ENCODE results near the gene EIF2AK3. TPM values are rescaled to one million over a fixed set of nuclear protein-coding genes. Genes with fewer than 3 reads are reported as not detected.

Gene EIF2AK3
- total and polyA plus RNA-seq, 2 of the 13 experiments (the other 11 are each of a cell fraction or from before 2014, with no cell fraction given), result 10.3 to 30.6 TPM

GRCh38 chr2:88560619-88561307 lies 66.5 kb downstream of the EIF2AK3 start:
- Histone ChIP-seq H3K27ac (ENCODE audit: extremely low read length, insufficient read depth, low read length) (no peak overlapping the region), H3K9ac (ENCODE audit: insufficient read depth, low read depth, low read length) (no peak overlapping the region), H3K4me1 (ENCODE audit: insufficient read depth, low read length) (no peaks in the 10 kb centered on the region), H3K36me3 (replicated peaks in 1 of 2; ENCODE audit: control insufficient read depth in 1 of 2, insufficient read depth in 2 of 2, low read length in 2 of 2) (peaks cover 13 to 71% of the 10 kb centered on the region in 2 experiments), H3K79me2 (ENCODE audit: insufficient read depth, low read length) (no peaks in the 10 kb centered on the region), H4K20me1 (ENCODE audit: insufficient read depth, low read length) (no peaks in the 10 kb centered on the region), H2AFZ (ENCODE audit: low read length) (no peak overlapping the region), H3K4me3 (replicated peaks in 1 of 3; ENCODE audit: insufficient read depth in 1 of 3, low read depth in 2 of 3, low read length in 3 of 3) (no peak overlapping the region), H3K4me2 (ENCODE audit: low read depth, low read length) (no peak overlapping the region), H3K27me3 (ENCODE audit: control insufficient read depth in 1 of 2, insufficient read depth in 2 of 2, low read length in 2 of 2) (no peaks in the 10 kb centered on the region), H3K9me3 (ENCODE audit: low read length) (no peaks in the 10 kb centered on the region)
- no peak for FAIRE-seq
- POLR2A ChIA-PET, result no interaction called here
- CTCF ChIA-PET (ENCODE audit: low intra/inter-chr PET ratio, low total read pairs), result no interaction called here
- no TSS peak for BruUV-seq (replicated peaks)
- in situ Hi-C loops (cut with HindIII; ENCODE audit: extremely low pct_ligation_motif_present, low pct_unique_long_range_greater_than_20kb), result no loop called here
- no peak for DNase-seq (ENCODE audit: low spot score)
- intact Hi-C loops (cut with micrococcal nuclease; ENCODE audit: unreplicated experiment), result no loop called here
- ATAC-seq, result no peak
- TF ChIP-seq ZNF670 (CRISPR knock-in tag; IDR thresholded peaks at IDR 0.05; ENCODE audit: borderline replicate concordance) (no peak), ZNF121 (CRISPR knock-in tag; IDR thresholded peaks at IDR 0.05) (peak; percentile 71)
- WGBS (ENCODE audit: low lambda C conversion rate), result 98% methylated on average over 3 of the region's 3 CpGs

DNA sequence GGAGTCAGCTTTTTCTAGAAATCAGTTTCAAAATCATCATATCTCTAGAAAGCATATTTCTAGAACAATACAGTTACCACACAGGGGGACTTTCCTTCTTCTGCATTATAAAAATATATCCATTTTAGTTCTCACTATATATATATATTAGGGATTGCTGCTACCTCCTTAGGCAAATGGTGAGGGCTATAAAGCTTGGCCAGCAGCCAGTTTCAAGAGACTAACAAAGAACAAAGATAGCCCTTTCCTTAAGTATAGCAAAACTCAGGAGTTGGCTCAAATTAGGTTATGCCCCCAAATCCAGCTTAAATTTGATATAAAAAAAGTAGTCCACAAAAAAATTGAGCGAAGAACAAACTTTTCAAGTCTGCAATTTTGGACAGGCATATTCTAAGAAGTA lies 70.0 kb downstream of the EIF2AK3 start:
- H3K9ac ChIP-seq (ENCODE audit: insufficient read depth, low read depth, low read length), result no peak overlapping the region
- no peak overlapping the region for H3K4me2 ChIP-seq (ENCODE audit: low read depth, low read length)
- peaks cover 11 to 52% of the 10 kb centered on the region in 2 experiments for H3K36me3 ChIP-seq (replicated peaks in 1 of 2; ENCODE audit: control insufficient read depth in 1 of 2, insufficient read depth in 2 of 2, low read length in 2 of 2)
- no peak for FAIRE-seq
- no peaks in the 10 kb centered on the region for H3K79me2 ChIP-seq (ENCODE audit: insufficient read depth, low read length)
- 97% methylated on average over 1 of the region's 1 CpG for WGBS (ENCODE audit: low lambda C conversion rate)
- ATAC-seq, result no peak
- no peak overlapping the region for H3K27ac ChIP-seq (ENCODE audit: extremely low read length, insufficient read depth, low read length)
- H4K20me1 ChIP-seq (ENCODE audit: insufficient read depth, low read length), result no peaks in the 10 kb centered on the region
- no peak overlapping the region for H2AFZ ChIP-seq (ENCODE audit: low read length)
- BruUV-seq (replicated peaks), result TSS peak; percentile 7
- ChIA-PET POLR2A (no interaction called here), CTCF (ENCODE audit: low intra/inter-chr PET ratio, low total read pairs) (no interaction called here)
- no peak for DNase-seq (ENCODE audit: low spot score)
- no peaks in the 10 kb centered on the region for H3K4me1 ChIP-seq (ENCODE audit: insufficient read depth, low read length)
- in situ Hi-C loops (cut with HindIII; ENCODE audit: extremely low pct_ligation_motif_present, low pct_unique_long_range_greater_than_20kb), result no loop called here
- H3K4me3 ChIP-seq (replicated peaks in 1 of 3; ENCODE audit: insufficient read depth in 1 of 3, low read depth in 2 of 3, low read length in 3 of 3), result no peak overlapping the region
- no peaks in the 10 kb centered on the region for H3K27me3 ChIP-seq (ENCODE audit: control insufficient read depth in 1 of 2, insufficient read depth in 2 of 2, low read length in 2 of 2)
- no peaks in the 10 kb centered on the region for H3K9me3 ChIP-seq (ENCODE audit: low read length)
- intact Hi-C loops (cut with micrococcal nuclease; ENCODE audit: unreplicated experiment), result no loop called here
- TF ChIP-seq, protein P1, sequence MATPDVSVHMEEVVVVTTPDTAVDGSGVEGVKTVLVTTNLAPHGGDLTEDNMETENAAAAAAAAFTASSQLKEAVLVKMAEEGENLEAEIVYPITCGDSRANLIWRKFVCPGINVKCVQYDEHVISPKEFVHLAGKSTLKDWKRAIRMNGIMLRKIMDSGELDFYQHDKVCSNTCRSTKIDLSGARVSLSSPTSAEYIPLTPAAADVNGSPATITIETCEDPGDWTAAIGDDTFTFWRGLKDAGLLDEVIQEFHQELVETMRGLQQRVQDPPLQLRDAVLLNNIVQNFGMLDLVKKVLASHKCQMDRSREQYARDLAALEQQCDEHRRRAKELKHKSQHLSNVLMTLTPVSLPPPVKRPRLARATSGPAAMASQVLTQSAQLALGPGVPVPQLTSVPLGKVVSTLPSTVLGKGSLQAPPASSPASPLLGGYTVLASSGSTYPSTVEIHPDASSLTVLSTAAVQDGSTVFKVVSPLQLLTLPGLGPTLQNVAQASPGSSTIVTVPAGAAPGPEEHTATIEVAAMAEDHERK (CRISPR knock-in tag; IDR thresholded peaks at IDR 0.05; ENCODE audit: low read depth), result no peak
- TF ChIP-seq MXD1 (CRISPR knock-in tag; IDR thresholded peaks at IDR 0.05) (no peak), ZNF143 (CRISPR knock-in tag; IDR thresholded peaks at IDR 0.05) (no peak), MTA1 (CRISPR knock-in tag; IDR thresholded peaks at IDR 0.05; ENCODE audit: borderline replicate concordance) (no peak), ZZZ3 (CRISPR knock-in tag; IDR thresholded peaks at IDR 0.05; ENCODE audit: borderline replicate concordance) (no peak), ZNF83 (CRISPR knock-in tag; IDR thresholded peaks at IDR 0.05; ENCODE audit: borderline replicate concordance) (no peak), MXD4 (CRISPR knock-in tag; IDR thresholded peaks at IDR 0.05) (no peak), MAFK (conservative IDR thresholded peaks at IDR 0.05 in 1 of 2, IDR thresholded peaks at IDR 0.05 in 1 of 2; ENCODE audit: low read length in 2 of 2) (no peak), IRF2 (CRISPR knock-in tag; IDR thresholded peaks at IDR 0.05) (no peak), GATAD2A (CRISPR knock-in tag; IDR thresholded peaks at IDR 0.05) (no peak), FOXO1 (CRISPR knock-in tag; IDR thresholded peaks at IDR 0.05) (no peak), ZSCAN9 (CRISPR knock-in tag; IDR thresholded peaks at IDR 0.05; ENCODE audit: borderline replicate concordance) (no peak), ZNF614 (CRISPR knock-in tag; IDR thresholded peaks at IDR 0.05; ENCODE audit: borderline replicate concordance) (no peak), HMG20B (CRISPR knock-in tag; conservative IDR thresholded peaks at IDR 0.05) (no peak)
- TF ChIP-seq, protein P2, sequence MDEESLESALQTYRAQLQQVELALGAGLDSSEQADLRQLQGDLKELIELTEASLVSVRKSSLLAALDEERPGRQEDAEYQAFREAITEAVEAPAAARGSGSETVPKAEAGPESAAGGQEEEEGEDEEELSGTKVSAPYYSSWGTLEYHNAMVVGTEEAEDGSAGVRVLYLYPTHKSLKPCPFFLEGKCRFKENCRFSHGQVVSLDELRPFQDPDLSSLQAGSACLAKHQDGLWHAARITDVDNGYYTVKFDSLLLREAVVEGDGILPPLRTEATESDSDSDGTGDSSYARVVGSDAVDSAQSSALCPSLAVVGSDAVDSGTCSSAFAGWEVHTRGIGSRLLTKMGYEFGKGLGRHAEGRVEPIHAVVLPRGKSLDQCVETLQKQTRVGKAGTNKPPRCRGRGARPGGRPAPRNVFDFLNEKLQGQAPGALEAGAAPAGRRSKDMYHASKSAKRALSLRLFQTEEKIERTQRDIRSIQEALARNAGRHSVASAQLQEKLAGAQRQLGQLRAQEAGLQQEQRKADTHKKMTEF (CRISPR knock-in tag; IDR thresholded peaks at IDR 0.05), result no peak
